Stimulated activated CD8-positive, alpha-beta memory T cell treated with anti-CD3 and anti-CD28 coated beads, Interleukin-7, amount 100 ng/mL, for 48 hours (primary cell): Measurements from ENCODE around the gene OR2L5.

ENCODE experiments used
- DNase-seq, 2 donors: peaks; one replicate each; pipeline ENCODE4 v3.0.0-alpha.2; 2020; ENCODE audit warnings: low read depth in 1 of 2; ENCODE audit errors: extremely low read depth in 1 of 2

Gene OR2L5

DNA sequence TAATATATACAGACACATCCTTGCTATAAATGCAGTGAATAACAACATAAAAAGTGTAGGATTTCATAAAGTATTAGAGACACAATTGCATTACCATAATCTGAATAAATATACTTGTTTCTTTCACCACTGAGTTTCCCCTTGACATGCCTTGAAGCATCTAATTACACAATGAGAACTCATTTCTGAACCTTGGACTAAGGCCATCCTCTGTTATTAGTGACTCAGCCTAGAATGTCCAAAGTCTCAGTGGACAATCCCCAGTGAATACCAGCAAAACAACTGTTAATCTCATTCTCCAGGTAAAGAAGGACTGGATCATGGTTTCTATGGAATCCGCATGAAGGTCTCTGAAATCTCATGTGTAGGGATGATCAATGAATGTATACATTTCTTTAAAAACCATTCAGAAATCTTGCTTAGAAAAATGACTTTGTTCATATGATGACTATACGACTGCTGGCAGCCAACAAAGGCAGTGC is at the start of gene OR2L5:
Gene OR2L5, plus strand, starts transcription at position 432 of the 482 bp plus-strand sequence. CDS start 8,288 bp downstream, outside the sequence.
- no peak for DNase-seq

GRCh38 chr1:247964933-247965332 is 48.5 kb upstream of the OR2L5 start, which contains the start of gene OR2AK2:
OR2AK2 (plus strand) TSS chr1:247965233; CDS start chr1:247965377, 144 bp downstream.
- no peak for DNase-seq

DNA sequence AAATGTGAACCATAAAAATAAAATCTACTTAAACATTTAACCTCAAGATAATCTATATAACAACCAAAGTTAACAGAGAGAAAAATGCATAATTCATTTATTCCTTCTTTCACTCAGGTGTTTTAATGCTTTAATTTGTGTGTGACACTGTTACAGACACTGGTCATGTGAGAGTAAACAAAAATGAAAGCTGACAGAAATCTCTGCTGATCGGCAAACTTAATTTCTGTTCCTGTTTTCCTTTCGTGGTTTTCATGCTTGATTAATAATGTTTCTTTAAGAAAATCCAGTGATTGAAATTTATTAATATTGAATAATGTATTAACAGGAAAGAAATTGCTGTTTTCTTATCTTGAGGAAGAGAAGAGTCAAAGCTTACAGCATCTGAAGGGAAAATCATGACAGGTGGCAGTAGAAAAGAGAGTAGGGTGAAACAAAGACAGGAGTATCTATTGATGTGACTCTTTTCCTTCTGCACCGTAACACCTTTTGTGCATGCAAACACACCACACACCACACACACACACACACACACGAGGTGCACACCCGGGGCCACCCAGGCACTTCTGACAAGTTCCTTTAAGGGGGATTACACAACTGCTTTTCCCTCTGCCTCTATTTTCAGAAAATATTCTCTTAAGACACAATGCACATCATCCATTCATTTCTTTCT is 46.8 kb upstream of the OR2L5 start:
- no peak for DNase-seq

DNA sequence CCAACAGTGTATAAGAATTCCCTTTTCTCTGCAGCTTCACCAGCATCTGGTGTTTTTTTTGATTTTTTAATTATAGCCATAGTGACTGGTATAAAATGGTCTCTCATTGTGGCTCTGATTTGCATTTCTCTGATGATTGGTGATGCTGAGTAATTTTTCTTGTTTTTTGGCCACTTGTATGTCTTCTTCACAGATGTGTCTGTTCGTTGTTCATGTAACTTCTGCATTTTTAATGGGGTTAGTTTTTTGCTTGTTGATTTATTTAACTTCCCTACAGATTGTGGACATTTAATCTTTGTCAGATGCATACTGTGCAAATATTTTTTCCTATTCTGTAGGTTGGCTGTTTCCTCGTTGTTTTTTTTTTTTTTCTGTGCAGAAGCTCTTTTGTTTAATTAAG is 20.5 kb upstream of the OR2L5 start:
- no peak for DNase-seq

- no peak for DNase-seq
These were observed 14.6 kb upstream of the OR2L5 start for GRCh38 chr1:247998811-247999210.

GRCh38 chr1:248000169-248000568 is 13.3 kb upstream of the OR2L5 start:
- no peak for DNase-seq

DNA sequence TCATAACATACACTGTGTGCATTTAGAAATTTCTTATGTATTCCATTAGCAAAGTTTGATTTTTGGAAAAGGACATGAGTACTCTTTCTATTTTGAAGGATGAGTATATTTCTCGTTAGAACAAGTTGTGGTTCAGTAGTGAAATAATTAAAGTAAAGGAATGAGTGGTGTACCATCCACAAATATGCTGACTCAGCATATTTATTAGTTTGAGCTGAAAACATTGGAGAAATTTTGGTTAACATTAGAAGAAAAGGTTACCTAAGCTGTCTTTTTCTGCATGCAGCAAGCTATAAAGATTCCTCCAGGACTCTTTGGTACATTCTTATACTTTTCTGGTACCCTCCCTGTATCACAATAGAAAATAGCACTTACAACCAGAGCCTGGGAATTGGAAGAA is 5.7 kb upstream of the OR2L5 start:
- no peak for DNase-seq

- no peak for DNase-seq
These were observed 3.8 kb upstream of the OR2L5 start for GRCh38 chr1:248009681-248010080.

- DNase-seq, result no peak
These were observed 2.3 kb downstream of the OR2L5 start for GRCh38 chr1:248015803-248016202.

- no peak for DNase-seq
These were observed 16.3 kb downstream of the OR2L5 start, which contains the start of gene OR2L2 for GRCh38 chr1:248029770-248030169. OR2L2 (plus strand) TSS chr1:248030070; CDS start chr1:248038268, 8,198 bp downstream.

DNA sequence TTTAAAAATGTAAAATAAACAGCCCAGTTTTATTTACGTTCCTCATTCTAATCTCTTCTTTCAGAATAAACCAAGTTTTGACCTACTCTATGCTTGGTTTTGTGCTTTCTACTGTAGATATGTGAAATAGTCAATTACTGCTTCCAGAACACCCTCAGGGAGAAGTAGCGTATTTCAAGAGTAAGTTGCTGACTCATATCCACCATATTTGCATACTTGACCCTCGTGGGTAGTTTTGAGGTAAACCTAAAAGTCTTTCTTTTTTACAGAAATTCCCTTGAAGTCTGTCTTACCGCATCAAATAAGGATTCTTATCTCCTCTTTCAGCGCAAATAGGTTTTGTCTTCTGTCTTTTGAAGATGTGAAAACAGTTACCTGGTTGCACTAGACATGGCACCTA is 31.7 kb downstream of the OR2L5 start:
- no peak for DNase-seq

DNA sequence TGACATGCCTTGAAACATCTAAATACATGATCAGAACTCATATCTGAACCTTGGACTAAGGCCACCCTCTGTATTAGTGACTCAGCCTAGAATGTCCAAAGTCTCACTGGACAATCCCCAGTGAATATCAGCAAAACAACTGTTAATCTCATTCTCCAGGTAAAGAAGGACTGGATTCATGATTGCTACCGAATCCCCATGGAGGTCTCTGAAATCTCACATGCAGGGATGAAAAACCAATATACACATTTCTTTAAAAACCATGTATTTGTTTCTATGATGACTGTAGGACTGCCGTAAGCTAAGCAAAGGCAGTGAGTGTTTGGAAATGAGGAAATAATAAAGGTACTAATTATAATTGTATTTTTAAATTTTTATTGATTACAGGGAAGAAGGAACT is 33.1 kb downstream of the OR2L5 start, which contains the start of gene OR2L3:
Gene OR2L3, plus strand, starts transcription at position 301 of the 400 bp plus-strand sequence. CDS start 13,846 bp downstream, outside the sequence.
- DNase-seq, result no peak

DNA sequence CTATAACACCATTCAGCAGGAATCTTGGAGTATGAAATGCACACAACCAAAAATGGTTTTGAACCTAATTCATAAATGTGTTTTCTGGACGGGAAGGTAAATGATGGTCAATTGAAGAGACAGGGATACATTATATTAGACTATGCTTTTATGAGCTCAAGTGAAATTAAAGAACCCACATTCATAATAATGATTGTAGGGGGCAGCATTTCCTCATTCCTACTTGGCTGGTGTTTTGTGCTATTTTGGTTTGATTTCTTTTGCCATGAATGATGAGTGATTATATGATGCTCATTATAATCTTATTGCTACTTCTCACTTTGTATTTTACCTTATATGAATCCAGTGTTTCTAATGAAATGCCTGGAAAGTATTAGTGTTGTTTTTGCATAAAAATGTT is 33.5 kb downstream of the OR2L5 start:
- no peak for DNase-seq

DNA sequence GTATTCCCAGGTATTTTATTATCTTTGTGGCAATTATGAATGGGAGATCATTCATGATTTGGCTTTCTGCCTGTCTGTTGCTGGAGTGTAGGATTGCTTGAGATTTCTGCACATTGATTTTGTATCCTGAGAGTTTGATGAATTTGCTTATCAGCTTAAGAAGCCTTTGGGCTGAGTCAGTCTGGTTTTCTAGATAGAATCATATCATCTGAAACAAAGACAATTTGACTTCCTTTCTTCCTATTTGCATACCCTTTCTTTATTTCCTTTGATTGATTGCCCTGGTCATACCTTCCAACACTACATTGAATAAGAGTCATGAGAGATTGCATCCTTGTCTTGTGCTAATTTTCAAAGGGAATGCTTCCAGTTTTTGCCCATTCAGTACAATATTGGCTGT is 41.2 kb downstream of the OR2L5 start:
- DNase-seq, result no peak

- no peak for DNase-seq
These were observed 41.8 kb downstream of the OR2L5 start for GRCh38 chr1:248055261-248055660.

- DNase-seq, result no peak
These were observed 51.6 kb downstream of the OR2L5 start for GRCh38 chr1:248065071-248065470.

DNA sequence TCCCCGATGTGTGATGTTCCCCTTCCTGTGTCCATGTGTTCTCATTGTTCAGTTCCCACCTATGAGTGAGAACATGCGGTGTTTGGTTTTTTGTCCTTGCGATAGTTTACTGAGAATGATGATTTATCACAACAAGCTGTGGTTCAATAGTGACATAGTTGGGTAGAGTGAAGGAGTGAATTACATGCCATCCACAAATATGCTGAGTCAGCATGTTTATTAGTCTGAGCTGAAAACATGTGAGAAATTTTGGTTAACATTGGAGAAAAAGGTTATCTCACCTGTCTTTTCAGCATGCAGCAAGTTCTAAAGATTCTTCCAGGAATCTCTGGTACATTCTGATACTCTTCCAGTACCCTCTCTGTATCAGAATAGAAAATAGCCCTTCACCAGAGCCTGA is 52.1 kb downstream of the OR2L5 start:
- no peak for DNase-seq
